OCI-LY3 (cell line): Measurements from ENCODE around the gene RRP1.

Experiments
- EZH2phosphoT487 ChIP-seq: fragments of 200-600 bp; shearing (Covaris generic); IDR thresholded peaks from 2 replicates; pipeline ENCODE4 v1.6.1; 2018; ENCODE audit warnings: antibody characterized with exemption, mixed run types, low read depth
- TF ChIP-seq, protein P1 (sequence below): fragments of 200-600, 300-600 bp; sonication (generic); IDR thresholded peaks from 2 replicates; pipeline ENCODE4 v1.5.1; 2014; ENCODE audit warnings: antibody characterized with exemption, low read length, low read depth

DNA sequence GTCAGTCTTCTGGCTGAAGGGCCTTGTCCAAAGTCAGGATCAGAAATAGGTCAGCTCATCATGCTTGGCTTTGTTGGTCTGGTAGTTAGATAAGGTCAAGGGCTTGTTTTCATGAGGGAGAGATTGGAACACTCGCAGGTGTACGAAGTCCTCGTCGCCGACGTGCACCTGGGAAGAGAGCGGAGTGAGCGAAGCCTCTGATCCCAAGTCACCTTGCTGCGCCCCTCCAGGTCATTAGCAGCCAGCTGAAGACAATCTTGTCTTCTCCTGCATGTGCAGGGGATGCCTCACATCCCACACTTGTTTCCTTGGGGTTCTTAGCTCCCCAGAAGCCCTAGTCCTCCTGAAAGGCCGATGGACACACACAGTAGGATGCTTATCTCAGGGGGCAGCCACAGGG, 15.2 kb upstream of the RRP1 start:
- TF ChIP-seq, protein P1, sequence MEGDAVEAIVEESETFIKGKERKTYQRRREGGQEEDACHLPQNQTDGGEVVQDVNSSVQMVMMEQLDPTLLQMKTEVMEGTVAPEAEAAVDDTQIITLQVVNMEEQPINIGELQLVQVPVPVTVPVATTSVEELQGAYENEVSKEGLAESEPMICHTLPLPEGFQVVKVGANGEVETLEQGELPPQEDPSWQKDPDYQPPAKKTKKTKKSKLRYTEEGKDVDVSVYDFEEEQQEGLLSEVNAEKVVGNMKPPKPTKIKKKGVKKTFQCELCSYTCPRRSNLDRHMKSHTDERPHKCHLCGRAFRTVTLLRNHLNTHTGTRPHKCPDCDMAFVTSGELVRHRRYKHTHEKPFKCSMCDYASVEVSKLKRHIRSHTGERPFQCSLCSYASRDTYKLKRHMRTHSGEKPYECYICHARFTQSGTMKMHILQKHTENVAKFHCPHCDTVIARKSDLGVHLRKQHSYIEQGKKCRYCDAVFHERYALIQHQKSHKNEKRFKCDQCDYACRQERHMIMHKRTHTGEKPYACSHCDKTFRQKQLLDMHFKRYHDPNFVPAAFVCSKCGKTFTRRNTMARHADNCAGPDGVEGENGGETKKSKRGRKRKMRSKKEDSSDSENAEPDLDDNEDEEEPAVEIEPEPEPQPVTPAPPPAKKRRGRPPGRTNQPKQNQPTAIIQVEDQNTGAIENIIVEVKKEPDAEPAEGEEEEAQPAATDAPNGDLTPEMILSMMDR = no peak
- no peak for TF ChIP-seq EZH2phosphoT487
